Endodermal cell (in vitro differentiated cells): ENCODE data around the gene SMPX. TPM values are rescaled to one million over a fixed set of nuclear protein-coding genes. Genes with fewer than 3 reads are reported as not detected.
A peak's percentile ranks its signal among the peaks of the same experiment; 100 is the strongest.

Experiments used
- DNase-seq: peaks from one replicate; pipeline ENCODE4 v3.0.0-alpha.2; 2017
- H3K27ac ChIP-seq: 2 replicates; pipeline ENCODE4 v1.5.1; 2013; ENCODE audit warnings: mild to moderate bottlenecking, low read depth, low read length, moderate library complexity
- H3K27me3 ChIP-seq: 2 replicates; pipeline ENCODE4 v1.6.1; 2013; ENCODE audit warnings: mild to moderate bottlenecking, low read length, moderate library complexity; ENCODE audit not compliant: insufficient read depth, control insufficient read depth, poor library complexity, severe bottlenecking
- H3K36me3 ChIP-seq: 2 replicates; pipeline ENCODE4 v1.7.0; 2013; ENCODE audit warnings: mild to moderate bottlenecking, low read length, moderate library complexity; ENCODE audit not compliant: control insufficient read depth, insufficient read depth
- H3K4me1 ChIP-seq: one replicate; pipeline ENCODE4 v1.7.0; 2013; ENCODE audit warnings: low read length; ENCODE audit not compliant: control insufficient read depth, insufficient read depth
- H3K4me3 ChIP-seq: 2 replicates; pipeline ENCODE4 v1.5.1; 2013; ENCODE audit warnings: mild to moderate bottlenecking, low read length, moderate library complexity
- H3K9ac ChIP-seq: 2 replicates; pipeline ENCODE4 v1.6.1; 2013; ENCODE audit warnings: mild to moderate bottlenecking, low read length, moderate library complexity; ENCODE audit not compliant: poor library complexity, severe bottlenecking; ENCODE audit errors: extremely low read depth
- H3K9me3 ChIP-seq: 2 replicates; pipeline ENCODE4 v1.6.1; 2013; ENCODE audit warnings: mild to moderate bottlenecking, low read length, moderate library complexity; ENCODE audit not compliant: control insufficient read depth
- H3K27ac Mint-ChIP-seq: 2 replicates; pipeline ENCODE4 v1.8.0; 2020; ENCODE audit warnings: mixed read lengths
- H3K27me3 Mint-ChIP-seq: 2 replicates; pipeline ENCODE4 v1.8.0; 2021; ENCODE audit warnings: mild to moderate bottlenecking, mixed read lengths; ENCODE audit not compliant: insufficient read depth
- H3K36me3 Mint-ChIP-seq: 2 replicates; pipeline ENCODE4 v1.8.0; 2020; ENCODE audit warnings: low read depth, mixed read lengths
- H3K4me1 Mint-ChIP-seq: 2 replicates; pipeline ENCODE4 v1.8.0; 2020; ENCODE audit warnings: mixed read lengths
- H3K4me3 Mint-ChIP-seq: 2 replicates; pipeline ENCODE4 v1.8.0; 2020; ENCODE audit warnings: mild to moderate bottlenecking, moderate library complexity, mixed read lengths
- H3K9me3 Mint-ChIP-seq: 2 replicates; pipeline ENCODE4 v1.8.0; 2020; ENCODE audit warnings: mild to moderate bottlenecking, mixed read lengths
- CTCF ChIP-seq: fragments of 200-600 bp; sonication (generic); conservative IDR thresholded peaks from 2 replicates; pipeline ENCODE4 v1.5.0; 2021; ENCODE audit warnings: antibody characterized with exemption, mild to moderate bottlenecking
- WGBS, 2 experiments: methylation state at CpG; one replicate each; pipeline versions ENCODE4 v1.1.5 to v1.1.7; 2013; ENCODE audit warnings: missing lambda C conversion rate in 2 of 2, mixed read lengths in 1 of 2; ENCODE audit not compliant: insufficient coverage in 1 of 2, insufficient read length in 1 of 2; 5-methylcytosine and 5-hydroxymethylcytosine counted together
- total RNA-seq, 2 donors: library from RNA; stranded (reverse); fragmentation: NEBNext Ultra II Directional in 1 of 2; extraction: Animal tissue kit (Norgen Biotek cat#: 25700) in 1 of 2; gene quantifications; 2 replicates in 1 of 2; 3 replicates in 1 of 2; pipeline ENCODE4 v1.2.1, GENCODE V29; 2021

SMPX gene
- total RNA-seq, 2 donors from 2014 or later: 0.31 TPM; not detected in 1

GRCh38 chrX:21738210-21738949, 19.5 kb downstream of the SMPX start:
- Mint-ChIP-seq H3K36me3 (no peaks in the 10 kb centered on the region), H3K9me3 (no peaks in the 10 kb centered on the region), H3K27me3 (peaks cover 13% of the 10 kb centered on the region), H3K4me3 (peak overlapping the region; percentile 53), H3K4me1 (peaks cover 71% of the 10 kb centered on the region), H3K27ac (peak overlapping the region; percentile 87)
- Histone ChIP-seq H3K36me3 (no peaks in the 10 kb centered on the region), H3K9ac (no peak overlapping the region), H3K27me3 (no peaks in the 10 kb centered on the region), H3K9me3 (no peaks in the 10 kb centered on the region), H3K4me1 (peaks cover 6% of the 10 kb centered on the region), H3K4me3 (no peak overlapping the region), H3K27ac (no peak overlapping the region)
- peak; percentile 89 for DNase-seq
- no peak for TF ChIP-seq CTCF
- WGBS, 2 experiments: 48 to 100% methylated on average over 1 to 14 of the region's 15 CpGs

GRCh38 chrX:21735768-21736127, 22.2 kb downstream of the SMPX start:
- 94% methylated on average over 1 of the region's 1 CpG; no CpG with 5 or more reads in 1 of the 2 experiments for WGBS, 2 experiments
- Mint-ChIP-seq H3K4me1 (peaks cover 58% of the 10 kb centered on the region), H3K27ac (no peak overlapping the region), H3K36me3 (no peaks in the 10 kb centered on the region), H3K27me3 (peaks cover 13% of the 10 kb centered on the region), H3K4me3 (no peak overlapping the region), H3K9me3 (no peaks in the 10 kb centered on the region)
- Histone ChIP-seq H3K27ac (no peak overlapping the region), H3K9ac (no peak overlapping the region), H3K27me3 (no peaks in the 10 kb centered on the region), H3K4me1 (peaks cover 5% of the 10 kb centered on the region), H3K9me3 (no peaks in the 10 kb centered on the region), H3K4me3 (no peak overlapping the region), H3K36me3 (no peaks in the 10 kb centered on the region)
- DNase-seq: no peak
- TF ChIP-seq CTCF: no peak

GRCh38 chrX:21735038-21735767, 22.7 kb downstream of the SMPX start:
- Histone ChIP-seq H3K4me1 (no peaks in the 10 kb centered on the region), H3K36me3 (no peaks in the 10 kb centered on the region), H3K27ac (no peak overlapping the region), H3K27me3 (no peaks in the 10 kb centered on the region), H3K4me3 (no peak overlapping the region), H3K9ac (no peak overlapping the region), H3K9me3 (no peaks in the 10 kb centered on the region)
- 53% methylated on average over 5 of the region's 5 CpGs; no CpG with 5 or more reads in 1 of the 2 experiments for WGBS, 2 experiments
- DNase-seq: no peak
- no peak overlapping the region for H3K27ac Mint-ChIP-seq
- H3K36me3 Mint-ChIP-seq: no peaks in the 10 kb centered on the region
- TF ChIP-seq CTCF: no peak
- H3K4me1 Mint-ChIP-seq: peaks cover 52% of the 10 kb centered on the region
- H3K9me3 Mint-ChIP-seq: no peaks in the 10 kb centered on the region
- no peak overlapping the region for H3K4me3 Mint-ChIP-seq
- peaks cover 13% of the 10 kb centered on the region for H3K27me3 Mint-ChIP-seq
